PFSK-1 (cell line): ENCODE results near the gene C5orf52.

Experiments
- SIN3A ChIP-seq: IDR thresholded peaks from 2 replicates; pipeline ENCODE4 v1.6.1; 2012; ENCODE audit warnings: mild to moderate bottlenecking, low read length, moderate library complexity, borderline replicate concordance; ENCODE audit not compliant: insufficient read depth
- TAF1 ChIP-seq: IDR thresholded peaks from 2 replicates; pipeline ENCODE4 v1.6.1; 2012; ENCODE audit warnings: low read length, control low read depth, borderline replicate concordance; ENCODE audit not compliant: insufficient read depth
- TF ChIP-seq, protein P1 (sequence below), 2 experiments: IDR thresholded peaks; 2 replicates each; pipeline versions ENCODE4 v1.6.1 to v1.8.0; 2011 to 2012; ENCODE audit warnings: low read depth in 2 of 2, low read length in 2 of 2, control low read depth in 1 of 2, inconsistent platforms in 1 of 2, mild to moderate bottlenecking in 1 of 2, moderate library complexity in 1 of 2; ENCODE audit not compliant: insufficient read depth in 1 of 2

DNA sequence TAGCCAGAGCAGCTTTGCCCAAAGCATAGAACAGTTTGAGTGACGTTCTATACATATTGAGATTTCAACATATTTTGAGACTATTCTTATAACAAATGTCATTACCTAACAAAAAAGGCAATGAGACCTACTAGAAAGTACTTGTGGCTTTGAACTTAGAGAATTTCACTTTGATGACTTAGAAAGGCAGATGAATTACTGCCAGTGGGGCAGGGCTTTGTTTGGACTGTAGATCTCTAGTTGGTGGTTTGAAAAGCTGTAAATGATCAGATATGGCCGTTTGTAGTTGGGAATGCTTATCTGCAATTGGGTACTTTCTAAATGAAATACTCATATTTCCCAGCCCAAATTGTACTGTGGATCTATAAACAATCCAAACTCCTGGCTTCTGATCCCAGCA, 47.2 kb upstream of the C5orf52 start:
- TF ChIP-seq TAF1, result no peak
- no peak for TF ChIP-seq SIN3A
- TF ChIP-seq, protein P1, sequence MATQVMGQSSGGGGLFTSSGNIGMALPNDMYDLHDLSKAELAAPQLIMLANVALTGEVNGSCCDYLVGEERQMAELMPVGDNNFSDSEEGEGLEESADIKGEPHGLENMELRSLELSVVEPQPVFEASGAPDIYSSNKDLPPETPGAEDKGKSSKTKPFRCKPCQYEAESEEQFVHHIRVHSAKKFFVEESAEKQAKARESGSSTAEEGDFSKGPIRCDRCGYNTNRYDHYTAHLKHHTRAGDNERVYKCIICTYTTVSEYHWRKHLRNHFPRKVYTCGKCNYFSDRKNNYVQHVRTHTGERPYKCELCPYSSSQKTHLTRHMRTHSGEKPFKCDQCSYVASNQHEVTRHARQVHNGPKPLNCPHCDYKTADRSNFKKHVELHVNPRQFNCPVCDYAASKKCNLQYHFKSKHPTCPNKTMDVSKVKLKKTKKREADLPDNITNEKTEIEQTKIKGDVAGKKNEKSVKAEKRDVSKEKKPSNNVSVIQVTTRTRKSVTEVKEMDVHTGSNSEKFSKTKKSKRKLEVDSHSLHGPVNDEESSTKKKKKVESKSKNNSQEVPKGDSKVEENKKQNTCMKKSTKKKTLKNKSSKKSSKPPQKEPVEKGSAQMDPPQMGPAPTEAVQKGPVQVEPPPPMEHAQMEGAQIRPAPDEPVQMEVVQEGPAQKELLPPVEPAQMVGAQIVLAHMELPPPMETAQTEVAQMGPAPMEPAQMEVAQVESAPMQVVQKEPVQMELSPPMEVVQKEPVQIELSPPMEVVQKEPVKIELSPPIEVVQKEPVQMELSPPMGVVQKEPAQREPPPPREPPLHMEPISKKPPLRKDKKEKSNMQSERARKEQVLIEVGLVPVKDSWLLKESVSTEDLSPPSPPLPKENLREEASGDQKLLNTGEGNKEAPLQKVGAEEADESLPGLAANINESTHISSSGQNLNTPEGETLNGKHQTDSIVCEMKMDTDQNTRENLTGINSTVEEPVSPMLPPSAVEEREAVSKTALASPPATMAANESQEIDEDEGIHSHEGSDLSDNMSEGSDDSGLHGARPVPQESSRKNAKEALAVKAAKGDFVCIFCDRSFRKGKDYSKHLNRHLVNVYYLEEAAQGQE (IDR thresholded peaks at IDR 0.05; ENCODE audit: insufficient read depth in 1 of 2, low read depth in 2 of 2, low read length in 2 of 2), result no peak
